A549 (cell line): ENCODE data around the gene IGF2R. TPM values are rescaled to one million over a fixed set of nuclear protein-coding genes. Genes with fewer than 3 reads are reported as not detected.

Experiments used
- ATAC-seq, 2 experiments: fragments of 200-7000 bp in 1 of 2; fragments of >200 bp in 1 of 2; cut with Nextera tagmentation in 1 of 2; cut with Tn5 transposase in 1 of 2; 3 replicates each; pipeline versions ENCODE4 v1.8.0 to v1.9.1; 2018 to 2020; ENCODE audit warnings: mild to moderate bottlenecking in 1 of 2, moderate library complexity in 1 of 2
- CTCF ChIA-PET: fragments of 300-600 bp; sonication (Branson Sonifier 250); formaldehyde crosslinking; extraction: SDS; loops from one replicate; lab custom pipeline; 2021; ENCODE audit warnings: antibody characterized with exemption, inconsistent platforms; lab: Yijun Ruan, JAX
- POLR2A ChIA-PET: fragments of 350-600 bp; formaldehyde crosslinking; extraction: SDS; loops from one replicate; lab custom pipeline; 2021; ENCODE audit warnings: antibody characterized with exemption, inconsistent platforms; lab: Yijun Ruan, JAX
- DNase-seq, 2 experiments: peaks; one replicate each; pipeline versions ENCODE4 v3.0.0 to v3.0.0-alpha.2; 2011 to 2016; ENCODE audit warnings: low read depth in 1 of 2, low spot score in 1 of 2
- FAIRE-seq: peaks from 2 replicates; lab custom pipeline; 2011; peaks lifted over from hg19 to GRCh38; lab: Jason Lieb, UNC
- H3K27ac ChIP-seq, 2 experiments: fragments of >200 bp; sonication (Bioruptor Twin); formaldehyde crosslinking; 3 replicates each; pipeline ENCODE4 v1.5.1; 2016 to 2017
- H3K4me1 ChIP-seq: fragments of >200 bp; sonication (Bioruptor Twin); formaldehyde crosslinking; 3 replicates; pipeline ENCODE4 v1.6.1; 2016
- H3K4me2 ChIP-seq: fragments of >200 bp; sonication (Bioruptor Twin); formaldehyde crosslinking; 3 replicates; pipeline ENCODE4 v1.6.1; 2016
- H3K4me3 ChIP-seq: fragments of >200 bp; sonication (Bioruptor Twin); formaldehyde crosslinking; 3 replicates; pipeline ENCODE4 v1.5.1; 2016
- H3K9me3 ChIP-seq: fragments of >200 bp; sonication (Bioruptor Twin); formaldehyde crosslinking; 3 replicates; pipeline ENCODE4 v1.6.1; 2016
- CBX8 ChIP-seq: fragments of 200-600 bp; sonication (generic); IDR thresholded peaks from 2 replicates; pipeline ENCODE4 v1.6.1; 2016
- CEBPB ChIP-seq, 2 experiments: fragments of >200 bp in 1 of 2; sonication (Bioruptor Twin) in 1 of 2; formaldehyde crosslinking in 1 of 2; IDR thresholded peaks; 2 replicates each; pipeline ENCODE4 v1.6.1; 2012 to 2016
- CHD2 ChIP-seq: fragments of 150-350 bp; IDR thresholded peaks from 2 replicates; pipeline ENCODE4 v1.6.1; 2014; ENCODE audit warnings: low read length; ENCODE audit not compliant: partially characterized antibody
- CTCF ChIP-seq: fragments of >200 bp; sonication (Bioruptor Twin); formaldehyde crosslinking; IDR thresholded peaks from 3 replicates; pipeline ENCODE4 v1.5.1; 2016
- EP300 ChIP-seq, 2 experiments: fragments of >200 bp; sonication (Bioruptor Twin); formaldehyde crosslinking; IDR thresholded peaks; 2 replicates in 1 of 2; 3 replicates in 1 of 2; pipeline ENCODE4 v1.6.1; 2016 to 2017
- FOSL2 ChIP-seq, 2 experiments: fragments of 450-650 bp in 1 of 2; fragments of >200 bp in 1 of 2; sonication (Bioruptor Twin) in 1 of 2; formaldehyde crosslinking; IDR thresholded peaks; 2 replicates each; pipeline versions ENCODE4 v1.5.0 to v1.6.1; 2016 to 2020; ENCODE audit warnings: mild to moderate bottlenecking in 1 of 2, moderate library complexity in 1 of 2
- FOXS1 ChIP-seq: fragments of 250-450 bp; sonication (Bioruptor Pico); IDR thresholded peaks from 2 replicates; pipeline ENCODE4 v1.5.0; 2020; ENCODE audit warnings: mild to moderate bottlenecking, moderate library complexity
- JUN ChIP-seq, 2 experiments: fragments of >200 bp; sonication (Bioruptor Twin); formaldehyde crosslinking; IDR thresholded peaks; 2 replicates in 1 of 2; 3 replicates in 1 of 2; pipeline ENCODE4 v1.6.1; 2016 to 2017
- KDM1A ChIP-seq: fragments of 200-600 bp; sonication (generic); IDR thresholded peaks from 2 replicates; pipeline ENCODE4 v1.6.1; 2016; ENCODE audit warnings: low read depth, mild to moderate bottlenecking
- MAX ChIP-seq: IDR thresholded peaks from 2 replicates; pipeline ENCODE4 v1.6.1; 2012
- PBX3 ChIP-seq: IDR thresholded peaks from 2 replicates; pipeline ENCODE4 v1.6.1; 2012
- POLR2A ChIP-seq: IDR thresholded peaks from 2 replicates; pipeline ENCODE4 v1.6.1; 2012; ENCODE audit warnings: mild to moderate bottlenecking, low read length
- RAD21 ChIP-seq, 2 experiments: fragments of >200 bp in 1 of 2; sonication (Bioruptor Twin) in 1 of 2; formaldehyde crosslinking in 1 of 2; IDR thresholded peaks in 1 of 2; conservative IDR thresholded peaks in 1 of 2; 2 replicates in 1 of 2; 3 replicates in 1 of 2; pipeline ENCODE4 v1.6.1; 2012 to 2018; ENCODE audit warnings: inconsistent platforms in 1 of 2
- RCOR1 ChIP-seq: fragments of 150-350 bp; IDR thresholded peaks from 2 replicates; pipeline ENCODE4 v1.6.1; 2014; ENCODE audit warnings: antibody characterized with exemption, low read length, low read depth
- REST ChIP-seq: fragments of 200-600 bp; sonication (generic); IDR thresholded peaks from 2 replicates; pipeline ENCODE4 v1.6.1; 2016; ENCODE audit warnings: antibody characterized with exemption, mild to moderate bottlenecking, moderate library complexity
- RNF2 ChIP-seq: fragments of 200-600 bp; sonication (generic); IDR thresholded peaks from 2 replicates; pipeline ENCODE4 v1.6.1; 2016; ENCODE audit warnings: low read depth, mild to moderate bottlenecking, antibody characterized with exemption, moderate library complexity, borderline replicate concordance
- SMC3 ChIP-seq: fragments of >200 bp; sonication (Bioruptor Twin); formaldehyde crosslinking; IDR thresholded peaks from 3 replicates; pipeline ENCODE4 v1.6.1; 2018; ENCODE audit warnings: inconsistent platforms
- SREBF2 ChIP-seq: fragments of 450-650 bp; IDR thresholded peaks from 2 replicates; pipeline ENCODE4 v1.6.1; 2014; ENCODE audit warnings: mild to moderate bottlenecking, moderate library complexity
- USF2 ChIP-seq: fragments of 450-650 bp; IDR thresholded peaks from 2 replicates; pipeline ENCODE4 v1.6.1; 2014; ENCODE audit warnings: antibody characterized with exemption
- ZC3H11A ChIP-seq: fragments of 450-650 bp; IDR thresholded peaks from 2 replicates; pipeline ENCODE4 v1.6.1; 2014; ENCODE audit warnings: antibody characterized with exemption, mild to moderate bottlenecking
- ZFP36 ChIP-seq: fragments of 450-650 bp; IDR thresholded peaks from 2 replicates; pipeline ENCODE4 v1.6.1; 2014; ENCODE audit warnings: borderline replicate concordance; ENCODE audit not compliant: partially characterized antibody
- WGBS: methylation state at CpG from one replicate; pipeline ENCODE4 v1.1.6; 2017; ENCODE audit errors: missing lambda C conversion rate; 5-methylcytosine and 5-hydroxymethylcytosine counted together
- polyA plus RNA-seq, 4 experiments: library from polyadenylated mRNA; depleted of rRNA in 3 of 4; stranded (reverse); fragments of >200 nt; fragmentation: RNase III in 1 of 4; extraction: RNeasy Plus Mini Kit Qiagen cat#74134 plus additional on column Dnase treatment in 1 of 4; gene quantifications; 2 replicates in 3 of 4; 3 replicates in 1 of 4; pipeline ENCODE4 v1.2.3, GENCODE V29; 2011 to 2017

Gene IGF2R
- polyA plus RNA-seq, 2 of the 4 experiments (the other 2 are of a cell fraction), result 17.6 to 24.9 TPM

GRCh38 chr6:160137989-160138835 is 169.3 kb downstream of the IGF2R start:
- peak; percentile 46 to 65; a peak in 4 of 6 replicates for ATAC-seq
- ChIA-PET POLR2A (interaction anchor here (0.6 to 1.3 kb wide), 3 partner anchors 210 to 223 kb away, joined by 3 to 5 read pairs (median 3); partner anchors contain the start of gene SLC22A3), CTCF (interaction anchor here (0.7 to 3.1 kb wide), 32 partner anchors 8 to 395 kb away, joined by 3 to 30 read pairs (median 4); partner anchors contain the start of gene SLC22A3)
- peak; percentile 28 to 65 for DNase-seq
- FAIRE-seq, result no peak
- no peak for TF ChIP-seq POLR2A
- no peak for TF ChIP-seq CHD2
- TF ChIP-seq ZC3H11A, result no peak
- peak; percentile 48; the same call in 1 of the 2 replicates for TF ChIP-seq MAX
- TF ChIP-seq CTCF, result peak; percentile 62
- no peak for TF ChIP-seq KDM1A
- TF ChIP-seq FOXS1 (CRISPR knock-in tag), result peak; percentile 37; the same call in 1 of the 2 replicates
- TF ChIP-seq FOSL2 (IDR thresholded peaks at IDR 0.05), result no peak
- TF ChIP-seq FOSL2 (CRISPR knock-in tag; IDR thresholded peaks at IDR 0.05), result no peak
- no peak for TF ChIP-seq ZFP36
- peak; percentile 79 to 91 for TF ChIP-seq RAD21 (conservative IDR thresholded peaks at IDR 0.05 in 1 of 2, IDR thresholded peaks at IDR 0.05 in 1 of 2)
- TF ChIP-seq JUN (IDR thresholded peaks at IDR 0.05), result no peak
- no peak for TF ChIP-seq SREBF2
- TF ChIP-seq EP300 (IDR thresholded peaks at IDR 0.05), result no peak
- no peak for TF ChIP-seq PBX3
- no peak for TF ChIP-seq RNF2
- no peak for TF ChIP-seq CBX8
- TF ChIP-seq USF2, result no peak
- TF ChIP-seq RCOR1, result no peak
- no peak for TF ChIP-seq CEBPB (IDR thresholded peaks at IDR 0.05)
- TF ChIP-seq REST, result no peak
- TF ChIP-seq SMC3, result peak; percentile 82
- peak overlapping the region; percentile 75 to 87 for H3K27ac ChIP-seq
- no peak overlapping the region for H3K4me3 ChIP-seq
- H3K4me1 ChIP-seq, result peaks cover 51% of the 10 kb centered on the region
- WGBS, result 41% methylated on average over 7 of the region's 8 CpGs
- peak overlapping the region; percentile 49 for H3K4me2 ChIP-seq
- H3K9me3 ChIP-seq, result no peaks in the 10 kb centered on the region
